H9 (cell line): Measurements from ENCODE around the gene PBX1. TPM values are rescaled to one million over a fixed set of nuclear protein-coding genes. Genes with fewer than 3 reads are reported as not detected.

Source experiments
- DNase-seq: peaks from one replicate; pipeline ENCODE4 v3.0.0-alpha.2; 2017
- H2AFZ ChIP-seq: one replicate; pipeline ENCODE4 v1.6.1; 2013; ENCODE audit warnings: mild to moderate bottlenecking, low read length, control low read depth, moderate library complexity
- H2AK5ac ChIP-seq: 2 replicates; pipeline ENCODE4 v1.6.1; 2013; ENCODE audit warnings: low read length, control low read depth, mixed read lengths; ENCODE audit not compliant: insufficient read length
- H2BK120ac ChIP-seq: one replicate; pipeline ENCODE4 v1.6.1; 2013; ENCODE audit warnings: low read depth, mild to moderate bottlenecking, low read length, control low read depth, inconsistent platforms; ENCODE audit not compliant: poor library complexity, severe bottlenecking
- H2BK12ac ChIP-seq: 2 replicates; pipeline ENCODE4 v1.6.1; 2013; ENCODE audit warnings: low read length, control low read depth, mixed read lengths, low read depth; ENCODE audit not compliant: insufficient read length
- H2BK15ac ChIP-seq: 2 replicates; pipeline ENCODE4 v1.6.1; 2013; ENCODE audit warnings: low read depth, low read length, control low read depth
- H2BK20ac ChIP-seq: one replicate; pipeline ENCODE4 v1.6.1; 2013; ENCODE audit warnings: low read depth, mild to moderate bottlenecking, low read length, control low read depth, inconsistent platforms; ENCODE audit not compliant: poor library complexity, severe bottlenecking
- H2BK5ac ChIP-seq: 2 replicates; pipeline ENCODE4 v1.6.1; 2013; ENCODE audit warnings: low read length, control low read depth, mixed read lengths; ENCODE audit not compliant: insufficient read length
- H3K14ac ChIP-seq: 2 replicates; pipeline ENCODE4 v1.6.1; 2013; ENCODE audit warnings: low read length, control low read depth; ENCODE audit not compliant: insufficient read depth
- H3K18ac ChIP-seq: 2 replicates; pipeline ENCODE4 v1.6.1; 2013; ENCODE audit warnings: low read depth, mild to moderate bottlenecking, mixed read lengths, low read length, control low read depth; ENCODE audit not compliant: insufficient read length
- H3K23ac ChIP-seq: 2 replicates; pipeline ENCODE4 v1.6.1; 2013; ENCODE audit warnings: low read length, control low read depth, mixed read lengths, low read depth; ENCODE audit not compliant: insufficient read length
- H3K23me2 ChIP-seq: 2 replicates; pipeline ENCODE4 v1.6.1; 2013; ENCODE audit warnings: low read depth, mild to moderate bottlenecking, mixed read lengths, low read length, control low read depth; ENCODE audit not compliant: insufficient read length, poor library complexity, severe bottlenecking
- H3K27ac ChIP-seq: 2 replicates; pipeline ENCODE4 v1.5.1; 2013; ENCODE audit warnings: low read length, control low read depth, mixed read lengths, low read depth; ENCODE audit not compliant: insufficient read length
- H3K27me3 ChIP-seq: 2 replicates; pipeline ENCODE4 v1.6.1; 2013; ENCODE audit warnings: low read length, control low read depth, inconsistent platforms; ENCODE audit not compliant: insufficient read depth
- H3K4ac ChIP-seq: 2 replicates; pipeline ENCODE4 v1.6.1; 2013; ENCODE audit warnings: low read depth, mild to moderate bottlenecking, control low read depth, inconsistent platforms, low read length, moderate library complexity
- H3K4me1 ChIP-seq: 2 replicates; pipeline ENCODE4 v1.6.1; 2013; ENCODE audit warnings: low read length, control low read depth, inconsistent platforms; ENCODE audit not compliant: insufficient read depth
- H3K4me2 ChIP-seq: 2 replicates; pipeline ENCODE4 v1.6.1; 2013; ENCODE audit warnings: low read length, control low read depth, mixed read lengths; ENCODE audit not compliant: insufficient read length, insufficient read depth
- H3K56ac ChIP-seq: 2 replicates; pipeline ENCODE4 v1.6.1; 2013; ENCODE audit warnings: low read depth, mild to moderate bottlenecking, mixed read lengths, low read length, control low read depth; ENCODE audit not compliant: insufficient read length
- H3K79me1 ChIP-seq: 2 replicates; pipeline ENCODE4 v1.6.1; 2013; ENCODE audit warnings: low read depth, mild to moderate bottlenecking, moderate library complexity, low read length, control low read depth, inconsistent platforms; ENCODE audit not compliant: insufficient read depth, poor library complexity, severe bottlenecking
- H3K79me2 ChIP-seq: 2 replicates; pipeline ENCODE4 v1.6.1; 2013; ENCODE audit warnings: low read length, control low read depth, inconsistent platforms; ENCODE audit not compliant: insufficient read depth
- H3K9ac ChIP-seq: 2 replicates; pipeline ENCODE4 v1.6.1; 2013; ENCODE audit warnings: low read length, control low read depth, mixed read lengths; ENCODE audit not compliant: insufficient read length; ENCODE audit errors: extremely low read depth
- H3K9me3 ChIP-seq: one replicate; pipeline ENCODE4 v1.6.1; 2013; ENCODE audit warnings: low read depth, low read length, inconsistent platforms; ENCODE audit not compliant: control insufficient read depth
- H3T11ph ChIP-seq: one replicate; pipeline ENCODE4 v1.6.1; 2013; ENCODE audit warnings: mild to moderate bottlenecking, low read length, control low read depth, inconsistent platforms
- H4K20me1 ChIP-seq: one replicate; pipeline ENCODE4 v1.6.1; 2013; ENCODE audit not compliant: control insufficient read depth, insufficient read length, insufficient read depth
- H4K5ac ChIP-seq: 2 replicates; pipeline ENCODE4 v1.6.1; 2013; ENCODE audit warnings: low read depth, mild to moderate bottlenecking, mixed read lengths, low read length, control low read depth; ENCODE audit not compliant: insufficient read length
- H4K8ac ChIP-seq: replicated peaks from 2 replicates; pipeline ENCODE4 v1.6.1; 2013; ENCODE audit warnings: low read length, control low read depth, mixed read lengths, low read depth; ENCODE audit not compliant: insufficient read length
- H4K91ac ChIP-seq: 2 replicates; pipeline ENCODE4 v1.6.1; 2013; ENCODE audit warnings: low read depth, mild to moderate bottlenecking, moderate library complexity, mixed read lengths, low read length, control low read depth; ENCODE audit not compliant: insufficient read length
- H3K27ac Mint-ChIP-seq, 3 experiments: 2 replicates in 2 of 3; 3 replicates in 1 of 3; pipeline ENCODE4 v1.8.0; 2020 to 2021; ENCODE audit warnings: mixed read lengths in 3 of 3, mild to moderate bottlenecking in 1 of 3, moderate library complexity in 1 of 3
- H3K27me3 Mint-ChIP-seq: 2 replicates; pipeline ENCODE4 v1.8.0; 2021; ENCODE audit warnings: low read depth, mild to moderate bottlenecking, moderate library complexity, mixed read lengths
- H3K36me3 Mint-ChIP-seq, 3 experiments: 2 replicates in 2 of 3; 3 replicates in 1 of 3; pipeline ENCODE4 v1.8.0; 2020 to 2021; ENCODE audit warnings: low read depth in 3 of 3, mixed read lengths in 3 of 3; ENCODE audit not compliant: insufficient read depth in 1 of 3
- H3K4me1 Mint-ChIP-seq, 2 experiments: 2 replicates each; pipeline ENCODE4 v1.8.0; 2020; ENCODE audit warnings: mixed read lengths in 2 of 2
- H3K4me3 Mint-ChIP-seq, 2 experiments: 2 replicates in 1 of 2; 3 replicates in 1 of 2; pipeline ENCODE4 v1.8.0; 2020 to 2021; ENCODE audit warnings: mild to moderate bottlenecking in 2 of 2, mixed read lengths in 2 of 2, moderate library complexity in 1 of 2
- H3K9me3 Mint-ChIP-seq, 2 experiments: 2 replicates in 1 of 2; 3 replicates in 1 of 2; pipeline ENCODE4 v1.8.0; 2020; ENCODE audit warnings: mild to moderate bottlenecking in 2 of 2, mixed read lengths in 2 of 2, moderate library complexity in 1 of 2
- CTCF ChIP-seq: fragments of 200-600 bp; sonication (generic); conservative IDR thresholded peaks from 3 replicates; pipeline ENCODE4 v1.8.0; 2021; ENCODE audit warnings: antibody characterized with exemption, mild to moderate bottlenecking
- WGBS: extraction: QIAGEN DNeasy Blood & Tissue Kit; methylation state at CpG from one replicate; pipeline ENCODE4 v1.1.7; 2013; ENCODE audit warnings: missing lambda C conversion rate, low lambda C conversion rate, mixed read lengths; ENCODE audit not compliant: insufficient read length; ENCODE audit errors: extremely low coverage; 5-methylcytosine and 5-hydroxymethylcytosine counted together
- total RNA-seq: library from RNA; stranded (reverse); gene quantifications from 2 replicates; pipeline ENCODE4 v1.2.1, GENCODE V29; 2021

The PBX1 gene
- total RNA-seq, 1 experiment from 2014 or later: 142 TPM

- Histone ChIP-seq H4K20me1 (no peaks in the 10 kb centered on the region), H3K4ac (no peak overlapping the region), H3K18ac (no peak overlapping the region), H3K4me1 (peaks cover 3% of the 10 kb centered on the region; the same call in 1 of the 2 replicates), H2BK15ac (no peak overlapping the region), H3K9me3 (no peaks in the 10 kb centered on the region), H3K14ac (no peak overlapping the region), H3K4me2 (no peak overlapping the region), H4K91ac (no peak overlapping the region), H2BK120ac (no peak overlapping the region), H3K27me3 (no peaks in the 10 kb centered on the region), H2BK20ac (no peak overlapping the region), H3K56ac (no peak overlapping the region), H2BK5ac (no peak overlapping the region), H3K9ac (no peak overlapping the region), H2AK5ac (no peak overlapping the region), H3K79me1 (no peaks in the 10 kb centered on the region), H3K23ac (no peak overlapping the region), H2AFZ (no peak overlapping the region), H3K79me2 (no peaks in the 10 kb centered on the region), H3K27ac (no peak overlapping the region), H2BK12ac (no peak overlapping the region), H3K23me2 (no peaks in the 10 kb centered on the region), H3T11ph (no peak overlapping the region), H4K5ac (no peak overlapping the region), H4K8ac (no peak overlapping the region)
- no peak overlapping the region for H3K4me3 Mint-ChIP-seq
- H3K36me3 Mint-ChIP-seq: peaks cover 6 to 26% (median 19%) of the 10 kb centered on the region in 3 experiments; a peak in 6 of 7 replicates
- TF ChIP-seq CTCF: no peak
- H3K9me3 Mint-ChIP-seq: no peaks in the 10 kb centered on the region
- WGBS: no CpG with 5 or more reads among the region's 3 CpGs
- peaks cover 35 to 45% of the 10 kb centered on the region in 2 experiments for H3K4me1 Mint-ChIP-seq
- H3K27me3 Mint-ChIP-seq: no peaks in the 10 kb centered on the region
- no peak for DNase-seq
- H3K27ac Mint-ChIP-seq: no peak overlapping the region
Observed at GRCh38 chr1:164685266-164686035, 126.5 kb downstream of the PBX1 start.
